DMS 273 treated with DMSO at 0.1 percent for 48 hours (cell line): ENCODE data around the gene ASAH2.
"Not testable (repeated sequence)": the region's sequence is repeated elsewhere in the genome, so short reads cannot be mapped to it uniquely, and the experiment has no call there.

Experiments
- DNase-seq: peaks from one replicate; lab custom pipeline; 2025; lab: John Stamatoyannopoulos, UW

Gene ASAH2

GRCh38 chr10:50251394-50251793 lies at the start of gene ASAH2:
Gene ASAH2, minus strand, starts transcription at chr10:50251516. Its CDS starts 2,906 bp downstream, at chr10:50248610.
- DNase-seq, result no peak

GRCh38 chr10:50299948-50300669 lies 48.8 kb upstream of the ASAH2 start:
- DNase-seq, result no peak

- no peak for DNase-seq
These were observed 44.1 kb upstream of the ASAH2 start for GRCh38 chr10:50295367-50295766.

- no peak for DNase-seq
These were observed 43.3 kb upstream of the ASAH2 start for GRCh38 chr10:50294582-50294981.

GRCh38 chr10:50293513-50294313 lies 42.4 kb upstream of the ASAH2 start:
- no peak for DNase-seq

GRCh38 chr10:50291261-50291850 lies 40.0 kb upstream of the ASAH2 start:
- no peak for DNase-seq

GRCh38 chr10:50289196-50289595 lies 37.9 kb upstream of the ASAH2 start:
- no peak for DNase-seq

GRCh38 chr10:50286996-50287803 lies 35.9 kb upstream of the ASAH2 start:
- DNase-seq, result no peak

GRCh38 chr10:50286517-50286916 lies 35.2 kb upstream of the ASAH2 start:
- DNase-seq, result no peak

GRCh38 chr10:50281967-50282522 lies 30.7 kb upstream of the ASAH2 start:
- DNase-seq, result no peak

- no peak for DNase-seq
These were observed 30.1 kb upstream of the ASAH2 start for GRCh38 chr10:50281210-50281966.

- no peak for DNase-seq
These were observed 28.9 kb upstream of the ASAH2 start for GRCh38 chr10:50280049-50280841.

GRCh38 chr10:50279489-50279888 lies 28.2 kb upstream of the ASAH2 start:
- DNase-seq, result no peak

GRCh38 chr10:50275650-50276235 lies 24.4 kb upstream of the ASAH2 start:
- DNase-seq, result no peak

- no peak for DNase-seq
These were observed 21.2 kb upstream of the ASAH2 start for GRCh38 chr10:50272531-50272930.

GRCh38 chr10:50271564-50272250 lies 20.4 kb upstream of the ASAH2 start:
- DNase-seq, result no peak

- not testable (repeated sequence) for DNase-seq
These were observed 16.6 kb upstream of the ASAH2 start for GRCh38 chr10:50267877-50268276.

GRCh38 chr10:50262625-50263024 lies 11.3 kb upstream of the ASAH2 start:
- not testable (repeated sequence) for DNase-seq

- no peak for DNase-seq
These were observed 9.5 kb upstream of the ASAH2 start for GRCh38 chr10:50260791-50261281.
